NCI-H774 (cell line): Measurements from ENCODE around the gene P3H3.

Experiments used
- DNase-seq: peaks from one replicate; lab custom pipeline; 2025; lab: John Stamatoyannopoulos, UW

Gene P3H3

DNA sequence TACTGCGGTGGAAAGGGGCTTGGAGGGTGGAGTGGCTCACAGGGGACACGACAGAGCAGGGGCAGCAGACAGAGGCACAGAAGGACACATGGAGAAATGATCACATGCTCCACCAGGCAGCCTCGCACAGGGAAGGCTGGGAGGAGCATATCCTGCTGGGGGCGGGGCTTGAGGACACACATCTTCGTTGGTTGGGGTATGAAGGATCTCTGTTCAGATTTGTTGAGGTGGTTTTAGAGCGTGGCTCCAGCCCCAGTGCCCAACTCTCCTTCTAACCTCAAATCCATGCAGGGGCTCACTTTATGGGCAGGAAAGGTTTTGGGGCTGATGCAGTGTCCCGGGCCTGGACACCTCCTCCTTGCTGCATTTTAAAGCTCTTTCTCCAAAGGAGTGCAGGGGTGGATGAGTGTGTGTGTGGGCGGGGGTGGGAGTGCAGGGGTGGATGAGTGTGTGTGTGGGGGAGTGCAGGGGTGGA lies 733 bp upstream of the P3H3 start:
- peak; percentile 78 for DNase-seq

DNA sequence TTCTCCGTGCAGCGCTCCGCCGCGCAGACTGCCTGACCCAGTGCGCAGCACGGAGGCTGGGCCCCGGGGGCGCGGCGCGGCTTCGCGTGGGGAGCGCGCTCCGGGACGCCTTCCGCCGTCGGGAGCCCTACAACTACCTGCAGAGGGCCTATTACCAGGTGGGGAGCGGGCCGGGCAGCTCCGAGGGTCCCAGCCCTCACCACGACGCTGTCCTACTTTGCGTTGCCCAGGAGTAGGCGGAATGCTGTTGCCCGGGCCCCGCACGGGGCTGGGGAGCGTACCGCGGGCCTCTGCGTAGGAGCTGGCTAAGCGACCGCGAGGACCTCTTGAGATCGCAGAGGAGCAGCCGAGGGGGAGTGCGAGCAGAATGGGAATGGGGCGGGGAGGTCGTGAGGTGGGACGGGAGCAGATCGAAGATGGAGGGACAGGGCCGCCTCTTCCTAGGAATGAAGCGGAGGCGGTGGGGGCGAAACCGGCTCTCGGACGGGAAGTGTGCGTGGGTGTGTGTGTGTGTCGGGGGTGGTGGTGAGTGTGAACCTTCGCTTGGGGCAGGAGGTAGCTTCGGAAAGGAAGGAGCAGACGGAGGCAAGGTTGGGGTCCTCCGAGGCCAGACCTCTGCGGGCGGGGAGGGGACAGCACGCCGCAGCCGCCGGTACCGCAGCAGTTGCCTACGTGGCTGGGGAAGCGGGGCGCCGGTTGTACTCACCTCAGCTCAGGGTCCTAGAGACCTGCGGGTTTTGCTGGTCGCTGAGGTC lies 751 bp downstream of the P3H3 start:
- DNase-seq = peak; percentile 17

DNA sequence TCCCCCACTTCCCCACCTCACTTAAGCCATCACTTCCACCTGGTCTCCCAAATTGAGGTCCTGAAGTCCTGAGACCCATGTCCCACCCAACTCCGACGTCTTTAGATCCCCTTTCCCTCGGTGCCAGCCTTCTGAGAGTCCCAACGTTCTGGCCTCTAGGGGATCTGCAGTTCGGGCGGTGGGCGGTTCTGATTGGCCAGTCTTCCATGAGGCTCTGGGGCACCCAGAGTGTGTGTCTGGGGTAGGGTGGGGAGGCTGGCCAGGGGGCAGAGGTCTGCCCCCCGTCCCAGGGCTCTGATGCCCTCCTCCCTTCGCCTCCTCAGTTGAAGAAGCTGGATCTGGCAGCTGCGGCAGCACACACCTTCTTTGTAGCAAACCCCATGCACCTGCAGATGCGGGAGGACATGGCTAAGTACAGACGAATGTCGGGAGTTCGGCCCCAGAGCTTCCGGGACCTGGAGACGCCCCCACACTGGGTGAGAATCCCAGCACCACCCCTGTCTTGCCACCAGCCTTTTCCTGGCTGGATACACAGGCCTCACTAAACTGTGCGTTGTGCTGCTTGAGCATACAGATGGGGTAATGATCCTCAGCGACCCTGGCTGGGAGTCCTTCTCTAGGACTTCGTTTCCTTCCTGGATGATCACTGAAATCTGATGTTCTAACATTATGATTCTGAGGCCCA lies 1.5 kb downstream of the P3H3 start:
- DNase-seq = no peak

DNA sequence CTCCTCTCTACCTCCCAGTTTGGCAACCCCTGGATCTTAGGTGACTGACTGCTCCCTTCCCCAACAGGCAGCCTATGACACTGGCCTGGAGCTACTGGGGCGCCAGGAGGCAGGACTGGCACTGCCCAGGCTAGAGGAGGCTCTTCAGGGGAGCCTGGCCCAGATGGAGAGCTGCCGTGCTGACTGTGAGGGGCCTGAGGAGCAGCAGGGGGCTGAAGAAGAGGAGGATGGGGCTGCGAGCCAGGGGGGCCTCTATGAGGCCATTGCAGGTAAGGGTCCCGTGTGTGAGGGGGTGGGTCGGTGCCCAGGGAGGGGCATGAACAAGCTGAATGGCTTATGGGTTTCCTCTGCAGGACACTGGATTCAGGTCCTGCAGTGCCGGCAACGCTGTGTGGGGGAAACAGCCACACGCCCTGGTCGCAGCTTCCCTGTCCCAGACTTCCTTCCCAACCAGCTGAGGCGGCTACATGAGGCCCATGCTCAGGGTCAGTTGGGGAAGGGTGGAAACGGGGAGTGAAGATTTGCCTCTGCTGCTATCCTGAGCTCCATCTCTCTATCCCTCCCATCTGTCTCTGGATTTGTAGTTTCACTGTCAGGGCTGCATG lies 2.2 kb downstream of the P3H3 start:
- no peak for DNase-seq

DNA sequence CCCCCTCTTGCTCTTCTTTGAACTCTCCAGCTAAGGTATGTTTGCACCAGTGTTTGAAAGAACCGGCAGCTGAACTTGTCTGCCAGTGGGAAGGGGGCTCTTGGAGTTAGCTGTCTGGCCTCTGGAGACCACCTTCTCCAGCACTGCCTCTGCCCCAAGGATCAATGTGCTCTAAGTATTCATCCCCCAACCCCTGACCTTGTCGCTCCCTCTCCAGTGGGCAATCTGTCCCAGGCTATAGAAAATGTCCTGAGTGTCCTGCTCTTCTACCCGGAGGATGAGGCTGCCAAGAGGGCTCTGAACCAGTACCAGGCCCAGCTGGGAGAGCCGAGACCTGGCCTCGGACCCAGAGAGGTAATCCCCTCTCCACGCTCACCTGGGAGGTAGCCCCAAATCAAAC lies 2.8 kb downstream of the P3H3 start:
- no peak for DNase-seq

DNA sequence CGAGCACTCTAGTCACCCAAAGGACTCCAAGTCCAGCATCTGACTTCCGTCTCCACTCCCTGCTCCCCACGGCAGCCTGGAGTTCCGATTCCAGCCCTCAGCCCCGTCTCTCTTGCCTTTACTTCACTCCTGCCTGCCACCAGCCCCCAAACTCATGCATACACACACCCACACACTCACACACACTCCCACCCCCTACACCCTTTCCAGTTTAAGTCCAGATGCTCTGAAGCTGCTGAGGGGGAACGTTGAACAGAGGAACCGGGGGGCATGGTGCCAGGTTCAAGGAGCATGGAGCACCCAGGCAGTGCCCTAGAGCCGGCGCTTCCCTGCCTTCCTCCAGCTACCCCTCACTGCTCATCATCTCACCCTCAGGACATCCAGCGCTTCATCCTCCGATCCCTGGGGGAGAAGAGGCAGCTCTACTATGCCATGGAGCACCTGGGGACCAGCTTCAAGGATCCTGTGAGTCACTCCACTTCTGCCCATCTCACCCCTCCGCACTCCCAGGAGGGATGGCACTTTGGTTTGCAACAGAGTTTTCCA lies 3.3 kb downstream of the P3H3 start:
- no peak for DNase-seq

DNA sequence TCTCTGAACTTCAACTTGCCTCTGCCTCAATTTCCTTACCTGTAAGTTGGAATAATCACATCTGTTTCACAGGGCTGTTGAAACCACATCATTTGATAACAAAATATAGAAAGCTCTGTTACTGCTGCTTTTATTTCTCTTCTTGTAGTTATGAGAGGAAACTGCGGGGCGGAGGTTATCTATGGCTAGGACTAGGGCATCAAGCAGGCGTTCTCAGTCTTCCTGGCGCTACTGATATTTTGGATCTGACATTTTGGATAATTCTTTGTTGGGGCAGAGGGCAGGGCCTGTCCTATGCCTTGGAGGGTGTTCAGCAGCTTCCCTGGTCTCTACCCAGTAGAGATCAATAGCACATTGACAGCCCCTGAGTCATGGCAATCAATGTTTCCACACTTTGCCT lies 3.9 kb downstream of the P3H3 start:
- no peak for DNase-seq

DNA sequence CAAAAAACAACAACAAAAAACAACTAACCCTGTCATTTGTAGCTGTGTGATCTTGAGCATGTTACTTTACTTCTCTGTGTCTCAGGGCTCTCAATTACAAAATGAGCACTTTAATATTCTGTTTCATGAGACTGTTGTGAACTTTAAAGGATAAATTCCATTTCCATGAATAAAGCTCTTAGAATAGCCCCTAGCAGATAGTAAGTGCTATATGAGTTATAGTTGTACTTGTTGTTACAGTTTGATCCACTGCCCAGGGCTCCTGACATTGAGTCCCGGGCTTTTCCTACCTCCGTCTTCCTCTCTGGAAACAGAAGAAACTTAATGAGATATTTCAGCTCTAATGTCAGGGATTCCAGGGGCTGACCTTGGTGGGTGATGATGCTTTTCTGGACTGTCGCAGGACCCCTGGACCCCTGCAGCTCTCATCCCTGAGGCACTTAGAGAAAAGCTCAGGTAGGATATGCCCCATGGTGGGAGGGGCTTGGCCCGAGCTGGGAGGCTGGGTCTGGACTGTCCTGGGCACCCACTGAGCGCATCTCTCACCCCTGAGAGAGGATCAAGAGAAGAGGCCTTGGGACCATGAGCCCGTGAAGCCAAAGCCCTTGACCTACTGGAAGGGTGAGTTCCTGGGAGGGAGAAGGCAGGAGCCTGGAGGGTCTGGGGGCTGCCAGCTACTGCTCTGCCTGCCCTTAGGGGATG lies 5.1 kb downstream of the P3H3 start:
- no peak for DNase-seq

DNA sequence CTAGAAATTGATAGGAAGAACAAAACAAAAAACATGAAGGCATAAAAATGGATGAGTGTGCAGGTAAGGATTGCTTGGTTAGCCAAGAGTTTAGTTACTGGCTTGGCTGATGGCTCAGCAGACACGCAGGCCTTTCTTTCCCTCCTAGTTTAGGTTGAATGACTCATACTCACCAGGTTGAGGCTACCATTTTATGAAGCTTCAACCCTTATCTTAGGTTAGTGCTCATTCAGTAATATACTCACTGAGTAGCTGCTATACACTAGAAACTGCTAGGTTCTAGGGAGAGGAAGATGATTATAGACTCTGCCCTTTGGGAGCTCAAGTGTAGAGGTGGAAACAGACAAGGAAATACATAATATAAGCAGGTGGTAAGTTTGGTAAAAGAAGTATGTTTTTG lies 6.0 kb downstream of the P3H3 start:
- no peak for DNase-seq

DNA sequence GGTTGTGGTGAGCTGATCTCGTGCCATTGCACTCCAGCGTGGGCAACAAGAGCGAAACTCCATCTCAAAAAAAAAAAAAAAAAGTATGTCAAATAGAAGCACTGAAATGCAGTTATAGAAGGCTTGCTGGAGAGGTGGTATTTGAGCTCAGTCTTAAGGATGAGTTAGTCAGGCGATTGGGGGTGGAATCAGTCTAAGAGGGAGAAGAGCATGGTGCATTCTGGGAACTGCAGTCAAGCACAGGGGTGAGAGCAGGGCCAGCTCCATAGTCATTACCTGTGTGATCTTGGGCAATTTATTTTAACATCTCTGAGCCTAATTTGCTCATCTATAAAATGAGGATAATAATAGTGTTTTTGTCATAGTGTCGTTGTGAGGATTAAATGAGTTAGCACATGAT lies 6.7 kb downstream of the P3H3 start:
- no peak for DNase-seq

DNA sequence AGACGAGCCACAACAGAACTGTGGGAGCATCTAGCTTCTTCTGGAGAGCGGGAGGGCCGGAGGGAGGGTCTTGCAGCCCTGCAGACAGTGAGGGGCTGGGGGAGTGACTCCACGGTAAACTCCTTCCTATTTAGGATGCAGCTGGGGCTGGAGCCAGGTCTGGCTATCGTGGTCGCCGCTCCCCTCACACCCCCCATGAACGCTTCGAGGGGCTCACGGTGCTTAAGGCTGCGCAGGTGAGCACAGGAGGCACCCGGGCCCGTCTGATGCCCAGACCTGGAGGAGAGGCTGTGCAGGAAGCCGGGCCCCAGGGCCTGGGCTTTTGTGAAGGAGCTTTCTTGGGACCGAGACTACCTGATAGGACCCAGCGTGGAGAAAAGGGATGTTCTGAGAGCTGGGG lies 8.6 kb downstream of the P3H3 start:
- no peak for DNase-seq

DNA sequence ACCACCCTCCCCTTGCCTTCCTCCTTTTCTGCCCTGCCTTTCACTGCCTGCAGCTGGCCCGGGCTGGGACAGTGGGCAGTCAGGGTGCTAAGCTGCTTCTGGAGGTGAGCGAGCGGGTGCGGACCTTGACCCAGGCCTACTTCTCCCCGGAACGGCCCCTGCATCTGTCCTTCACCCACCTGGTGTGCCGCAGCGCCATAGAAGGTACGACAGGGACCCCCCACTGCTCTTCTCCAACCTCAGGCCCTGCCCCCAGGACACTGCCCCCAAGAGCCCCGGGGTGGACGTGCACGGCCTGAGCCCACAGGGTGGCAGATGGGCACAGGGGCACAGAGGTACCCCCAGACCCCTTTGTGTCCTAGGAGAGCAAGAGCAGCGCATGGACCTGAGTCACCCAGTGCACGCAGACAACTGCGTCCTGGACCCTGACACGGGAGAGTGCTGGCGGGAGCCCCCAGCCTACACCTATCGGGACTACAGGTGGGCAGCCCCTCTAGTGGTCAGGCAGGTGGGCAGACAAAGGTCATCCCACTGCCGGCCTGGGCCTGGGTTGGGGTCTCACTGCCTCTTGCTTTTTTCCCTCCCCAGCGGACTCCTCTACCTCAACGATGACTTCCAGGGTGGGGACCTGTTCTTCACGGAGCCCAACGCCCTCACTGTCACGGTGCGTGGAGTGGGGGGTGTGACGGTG lies 9.3 kb downstream of the P3H3 start:
- no peak for DNase-seq

DNA sequence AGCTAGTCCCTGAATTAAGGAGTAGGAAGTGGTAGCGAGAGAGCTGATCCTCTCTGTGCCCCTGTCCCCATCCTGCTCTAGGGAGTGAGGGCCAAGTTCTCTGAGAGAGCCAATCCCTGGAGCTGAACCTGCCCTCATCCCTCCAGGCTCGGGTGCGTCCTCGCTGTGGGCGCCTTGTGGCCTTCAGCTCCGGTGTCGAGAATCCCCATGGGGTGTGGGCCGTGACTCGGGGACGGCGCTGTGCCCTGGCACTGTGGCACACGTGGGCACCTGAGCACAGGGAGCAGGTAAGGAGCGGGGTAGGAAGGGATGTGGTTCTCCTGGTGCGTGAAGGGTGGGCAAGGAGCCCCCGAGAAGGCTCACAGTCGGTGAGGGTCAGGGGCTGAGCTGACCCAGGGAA lies 10.6 kb downstream of the P3H3 start:
- no peak for DNase-seq

DNA sequence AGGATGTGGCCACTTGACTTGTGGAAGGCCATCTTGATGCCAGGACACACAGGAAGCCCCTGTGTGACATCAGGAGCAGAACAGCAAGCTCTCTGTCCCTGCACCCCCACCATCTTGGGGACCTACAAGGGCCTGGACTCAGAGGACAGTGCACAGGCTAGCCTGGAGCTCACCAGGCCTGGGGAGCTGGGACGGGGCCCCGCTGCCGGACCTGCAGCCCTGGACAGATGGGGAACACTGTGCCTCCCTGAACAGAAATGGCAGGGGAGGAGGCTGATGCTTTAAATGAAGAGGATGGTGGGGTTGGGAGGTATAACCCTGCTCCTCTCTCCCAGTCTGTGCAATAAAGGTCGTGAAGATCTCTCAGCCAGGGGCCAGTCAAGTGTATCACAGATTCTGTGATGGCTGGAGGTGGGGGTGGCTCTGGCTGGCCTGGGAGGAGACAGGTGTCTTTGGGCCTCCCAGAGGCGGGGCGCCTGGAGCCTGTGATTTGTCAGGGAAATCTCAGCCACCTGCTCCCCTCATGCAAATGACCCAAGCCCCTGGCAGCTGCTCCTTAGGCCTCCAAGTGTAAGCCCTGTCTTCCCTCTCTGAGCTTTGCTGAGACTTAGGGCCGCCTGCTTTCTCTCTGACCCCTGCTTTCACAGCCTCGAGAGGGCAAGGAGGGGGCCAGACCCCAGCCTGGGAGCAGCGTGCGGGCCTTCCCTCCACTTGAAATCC lies 11.4 kb downstream of the P3H3 start:
- peak; percentile 21 for DNase-seq

DNA sequence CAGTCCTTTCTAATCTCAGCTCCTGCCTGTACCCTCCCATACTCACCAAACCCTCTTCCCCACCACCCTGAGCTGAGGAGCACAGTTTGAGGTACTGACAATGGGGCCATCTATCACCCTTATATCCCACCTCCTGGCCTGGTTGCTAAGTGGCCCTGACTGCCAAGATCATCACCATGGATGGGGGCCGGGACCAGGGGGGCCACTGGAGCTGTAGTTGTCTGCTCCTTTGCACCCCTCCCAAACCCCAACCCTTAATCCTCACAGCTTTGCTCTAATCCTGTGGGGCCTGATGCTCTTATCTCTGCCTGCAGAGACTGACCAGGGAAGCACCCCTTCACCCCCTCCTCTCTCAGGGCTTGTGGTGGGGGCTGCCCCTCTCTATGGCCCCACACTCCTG lies 12.1 kb downstream of the P3H3 start:
- no peak for DNase-seq

DNA sequence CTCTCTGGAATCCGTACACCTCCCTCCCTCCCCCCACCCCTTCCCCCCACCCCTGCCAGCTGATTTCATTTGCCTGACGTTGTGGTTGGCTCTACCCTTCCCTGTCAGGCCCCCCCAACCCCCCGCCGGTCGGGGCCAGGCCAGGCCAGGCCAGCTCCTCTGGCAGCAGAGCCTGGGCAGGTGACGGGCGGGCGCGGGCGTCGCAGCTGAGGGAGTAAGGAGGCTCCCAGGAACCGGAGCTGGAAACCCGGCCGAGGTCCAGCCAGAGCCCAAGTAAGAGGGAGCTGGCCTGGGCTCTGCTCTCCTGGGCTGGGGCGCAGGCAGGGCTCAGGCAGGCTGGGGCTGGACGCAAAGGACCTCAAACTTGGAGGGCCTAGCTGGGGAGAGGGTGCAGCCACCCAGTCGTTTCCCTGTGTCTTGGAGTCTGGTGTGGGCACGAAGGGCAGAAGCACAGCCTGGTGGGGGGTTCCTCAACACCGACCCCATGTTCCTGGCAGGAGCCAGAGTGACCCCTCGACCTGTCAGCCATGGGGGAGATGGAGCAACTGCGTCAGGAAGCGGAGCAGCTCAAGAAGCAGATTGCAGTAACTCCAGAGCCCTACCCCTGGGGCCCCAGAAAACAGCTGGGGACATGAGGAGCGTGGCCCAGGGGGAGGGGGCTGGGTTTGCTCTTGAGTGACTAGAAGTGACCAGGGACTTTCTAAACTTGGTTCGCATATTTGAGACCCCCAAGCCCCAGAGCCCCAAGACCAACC lies 12.7 kb downstream of the P3H3 start, which contains the start of gene GNB3:
Gene GNB3, plus strand, starts transcription at position 165 of the 755 bp plus-strand sequence. Its CDS starts 363 bp downstream, at position 528.
- DNase-seq = no peak

DNA sequence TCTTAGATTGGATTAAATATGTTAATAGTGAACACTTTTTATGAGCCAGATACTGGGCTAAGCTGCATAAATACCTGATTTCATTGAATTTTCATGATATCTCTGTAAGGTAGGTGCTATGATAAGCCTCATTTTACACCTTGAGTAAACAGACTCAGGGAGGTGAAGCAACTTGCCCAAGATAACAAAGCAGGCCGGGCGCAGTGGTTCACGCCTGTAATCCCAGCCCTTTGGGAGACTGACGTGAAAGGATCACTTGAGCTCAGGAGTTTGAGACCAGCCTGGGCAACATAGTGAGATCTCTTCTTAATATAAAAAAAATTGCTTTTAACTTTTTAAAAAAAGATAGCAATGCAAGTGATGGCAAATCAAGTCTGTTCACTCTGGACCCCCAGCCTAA lies 13.9 kb downstream of the P3H3 start:
- no peak for DNase-seq

DNA sequence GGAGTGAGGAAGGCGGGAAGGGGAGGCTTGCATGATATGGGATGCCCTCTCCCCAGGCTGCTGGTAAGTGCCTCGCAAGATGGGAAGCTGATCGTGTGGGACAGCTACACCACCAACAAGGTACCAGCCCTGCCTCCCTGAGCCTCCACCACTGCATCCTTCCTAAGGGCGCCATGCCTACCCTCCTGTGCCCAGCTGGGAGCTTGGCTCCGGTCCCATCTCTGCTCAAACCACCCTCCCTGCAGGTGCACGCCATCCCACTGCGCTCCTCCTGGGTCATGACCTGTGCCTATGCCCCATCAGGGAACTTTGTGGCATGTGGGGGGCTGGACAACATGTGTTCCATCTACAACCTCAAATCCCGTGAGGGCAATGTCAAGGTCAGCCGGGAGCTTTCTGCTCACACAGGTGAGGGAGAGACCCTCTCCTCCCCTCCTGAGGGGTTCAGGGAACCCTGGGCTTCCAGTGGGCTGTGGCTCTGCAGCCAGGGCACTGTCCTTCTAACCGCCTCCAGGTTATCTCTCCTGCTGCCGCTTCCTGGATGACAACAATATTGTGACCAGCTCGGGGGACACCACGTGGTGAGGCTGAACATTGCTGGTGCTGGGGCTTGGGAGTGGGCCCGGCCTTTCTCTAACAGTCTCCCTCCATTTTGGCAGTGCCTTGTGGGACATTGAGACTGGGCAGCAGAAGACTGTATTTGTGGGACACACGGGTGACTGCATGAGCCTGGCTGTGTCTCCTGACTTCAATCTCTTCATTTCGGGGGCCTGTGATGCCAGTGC lies 15.1 kb downstream of the P3H3 start:
- no peak for DNase-seq

DNA sequence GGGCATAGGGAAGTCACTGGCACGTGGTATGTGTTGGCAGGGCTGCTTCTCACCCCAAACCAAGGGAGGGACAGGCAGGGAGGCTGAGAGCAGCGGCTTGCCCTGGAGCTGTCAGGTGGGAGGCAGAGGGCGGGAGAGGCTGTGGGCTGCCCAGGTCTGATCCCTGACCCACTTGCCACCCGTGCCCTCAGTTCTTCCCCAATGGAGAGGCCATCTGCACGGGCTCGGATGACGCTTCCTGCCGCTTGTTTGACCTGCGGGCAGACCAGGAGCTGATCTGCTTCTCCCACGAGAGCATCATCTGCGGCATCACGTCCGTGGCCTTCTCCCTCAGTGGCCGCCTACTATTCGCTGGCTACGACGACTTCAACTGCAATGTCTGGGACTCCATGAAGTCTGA lies 17.2 kb downstream of the P3H3 start:
- no peak for DNase-seq
